ENCODE results near the gene IQCE. TPM values are rescaled to one million over a fixed set of nuclear protein-coding genes. Genes with fewer than 3 reads are reported as not detected.
"Not testable (repeated sequence)": the region's sequence is repeated elsewhere in the genome, so short reads cannot be mapped to it uniquely, and the experiment has no call there.

Gene IQCE
- total RNA-seq, 1 donor from 2014 or later: 17.0 TPM

DNA sequence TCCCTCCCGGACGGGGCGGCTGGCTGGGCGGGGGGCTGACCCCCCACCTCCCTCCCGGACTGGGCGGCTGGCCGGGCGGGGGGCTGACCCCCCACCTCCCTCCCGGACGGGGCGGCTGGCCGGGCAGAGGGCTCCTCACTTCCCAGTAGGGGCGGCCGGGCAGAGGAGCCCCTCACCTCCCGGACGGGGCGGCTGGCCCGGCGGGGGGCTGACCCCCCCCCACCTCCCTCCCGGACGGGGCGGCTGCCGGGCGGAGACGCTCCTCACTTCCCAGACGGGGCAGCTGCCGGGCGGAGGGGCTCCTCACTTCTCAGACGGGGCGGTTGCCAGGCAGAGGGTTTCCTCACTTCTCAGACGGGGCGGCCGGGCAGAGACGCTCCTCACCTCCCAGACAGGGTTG lies 24.6 kb upstream of the IQCE start:
- H3K4me3 Mint-ChIP-seq (ENCODE audit: unreplicated experiment); H3K9me3 Mint-ChIP-seq (ENCODE audit: unreplicated experiment); H3K27me3 Mint-ChIP-seq (ENCODE audit: unreplicated experiment); DNase-seq (ENCODE audit: extremely low spot score, unreplicated experiment); H3K36me3 Mint-ChIP-seq (ENCODE audit: unreplicated experiment); H3K27ac Mint-ChIP-seq (ENCODE audit: unreplicated experiment): not testable (repeated sequence)
- peaks cover 19% of the 10 kb centered on the region for H3K4me1 Mint-ChIP-seq (ENCODE audit: unreplicated experiment)

DNA sequence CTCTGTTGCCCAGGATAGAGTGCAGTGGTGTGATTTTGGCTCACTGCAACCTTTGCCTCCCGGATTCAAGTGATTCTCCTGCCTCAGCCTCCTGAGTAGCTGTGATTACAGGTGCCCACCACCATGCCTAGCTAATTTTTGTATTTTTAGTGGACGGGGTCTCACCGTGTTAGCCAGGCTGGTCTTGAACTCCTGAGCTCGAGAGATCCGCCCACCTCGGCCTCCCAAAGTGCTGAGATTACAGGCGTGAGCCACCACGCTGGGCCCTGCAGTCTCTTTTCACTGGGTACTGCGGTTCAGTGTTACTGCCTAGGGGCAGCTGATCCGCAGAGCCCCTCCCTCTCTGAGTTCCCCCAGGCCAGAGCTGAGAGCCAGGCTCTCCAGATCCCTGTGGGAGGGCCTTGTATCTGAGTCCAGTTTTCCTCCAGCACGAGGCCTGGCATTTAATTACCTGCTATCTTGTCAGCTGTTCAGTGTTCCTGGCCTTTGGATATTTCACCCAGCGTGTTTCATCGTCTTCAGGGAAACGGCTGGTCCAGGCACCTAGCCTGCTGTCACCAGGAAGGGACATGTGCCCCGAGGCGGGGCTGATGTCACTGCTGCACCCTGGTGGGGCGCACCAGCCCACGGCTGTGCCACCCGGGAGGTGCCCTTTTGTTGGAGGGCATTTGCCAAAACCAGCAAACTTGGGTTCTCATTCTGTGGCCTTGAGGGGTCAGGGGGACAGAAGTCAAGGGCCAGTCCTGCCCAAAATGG lies 22.7 kb upstream of the IQCE start:
- not testable (repeated sequence) for H3K4me3 Mint-ChIP-seq (ENCODE audit: unreplicated experiment); H3K4me1 Mint-ChIP-seq (ENCODE audit: unreplicated experiment); H3K36me3 Mint-ChIP-seq (ENCODE audit: unreplicated experiment); H3K27me3 Mint-ChIP-seq (ENCODE audit: unreplicated experiment); H3K9me3 Mint-ChIP-seq (ENCODE audit: unreplicated experiment); H3K27ac Mint-ChIP-seq (ENCODE audit: unreplicated experiment)
- DNase-seq (ENCODE audit: extremely low spot score, unreplicated experiment): peak; percentile 84

DNA sequence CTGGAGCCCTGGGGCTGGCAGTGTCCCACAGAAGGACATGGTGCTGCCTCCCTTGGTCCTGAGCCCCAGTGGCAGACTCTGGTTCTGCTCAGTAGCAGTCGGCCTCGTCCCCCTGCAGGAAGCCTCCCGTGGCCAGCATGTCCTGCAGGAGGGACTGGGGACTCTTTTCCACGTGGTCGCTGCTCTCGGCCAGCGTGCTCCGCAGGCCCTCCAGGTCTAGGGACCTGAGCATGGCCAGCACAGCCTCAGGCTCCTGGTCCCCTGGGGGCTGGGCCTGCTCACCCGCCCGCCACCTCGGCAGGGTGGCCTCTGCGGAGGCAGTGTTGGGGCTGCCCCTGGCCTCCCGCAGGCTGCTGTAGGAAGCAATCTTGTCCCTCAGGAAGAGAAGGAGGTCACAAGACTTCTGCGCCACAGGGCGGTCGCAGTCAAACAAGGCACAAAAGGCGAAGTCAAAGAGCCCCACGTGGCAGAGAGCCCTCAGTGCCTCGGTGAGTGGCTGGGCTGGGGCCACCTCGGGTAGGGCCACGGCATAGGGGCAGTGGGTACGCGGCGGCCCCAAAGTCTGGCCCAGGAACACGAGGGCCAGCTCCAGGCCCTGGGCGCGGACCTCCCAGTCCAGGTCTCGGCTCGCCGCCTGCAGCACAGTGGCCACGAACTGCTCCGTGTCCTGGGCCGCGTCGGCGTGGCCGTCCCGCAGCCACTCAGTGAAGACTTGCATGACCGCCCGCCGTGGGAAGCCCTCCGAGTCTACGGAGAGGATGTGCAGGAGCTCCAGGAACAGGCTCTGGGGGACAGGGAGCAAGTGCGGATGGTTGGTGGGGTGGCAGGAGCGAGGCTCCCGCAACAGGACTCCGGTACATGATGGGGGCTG lies 20.6 kb upstream of the IQCE start:
- H3K27ac Mint-ChIP-seq (ENCODE audit: unreplicated experiment): no peak overlapping the region
- no peaks in the 10 kb centered on the region for H3K9me3 Mint-ChIP-seq (ENCODE audit: unreplicated experiment)
- H3K4me3 Mint-ChIP-seq (ENCODE audit: unreplicated experiment): no peak overlapping the region
- TF ChIP-seq, protein P1, sequence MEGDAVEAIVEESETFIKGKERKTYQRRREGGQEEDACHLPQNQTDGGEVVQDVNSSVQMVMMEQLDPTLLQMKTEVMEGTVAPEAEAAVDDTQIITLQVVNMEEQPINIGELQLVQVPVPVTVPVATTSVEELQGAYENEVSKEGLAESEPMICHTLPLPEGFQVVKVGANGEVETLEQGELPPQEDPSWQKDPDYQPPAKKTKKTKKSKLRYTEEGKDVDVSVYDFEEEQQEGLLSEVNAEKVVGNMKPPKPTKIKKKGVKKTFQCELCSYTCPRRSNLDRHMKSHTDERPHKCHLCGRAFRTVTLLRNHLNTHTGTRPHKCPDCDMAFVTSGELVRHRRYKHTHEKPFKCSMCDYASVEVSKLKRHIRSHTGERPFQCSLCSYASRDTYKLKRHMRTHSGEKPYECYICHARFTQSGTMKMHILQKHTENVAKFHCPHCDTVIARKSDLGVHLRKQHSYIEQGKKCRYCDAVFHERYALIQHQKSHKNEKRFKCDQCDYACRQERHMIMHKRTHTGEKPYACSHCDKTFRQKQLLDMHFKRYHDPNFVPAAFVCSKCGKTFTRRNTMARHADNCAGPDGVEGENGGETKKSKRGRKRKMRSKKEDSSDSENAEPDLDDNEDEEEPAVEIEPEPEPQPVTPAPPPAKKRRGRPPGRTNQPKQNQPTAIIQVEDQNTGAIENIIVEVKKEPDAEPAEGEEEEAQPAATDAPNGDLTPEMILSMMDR (IDR thresholded peaks at IDR 0.05): no peak
- no peak for DNase-seq (ENCODE audit: extremely low spot score, unreplicated experiment)
- H3K27me3 Mint-ChIP-seq (ENCODE audit: unreplicated experiment): no peaks in the 10 kb centered on the region
- no peaks in the 10 kb centered on the region for H3K4me1 Mint-ChIP-seq (ENCODE audit: unreplicated experiment)
- H3K36me3 Mint-ChIP-seq (ENCODE audit: unreplicated experiment): peaks cover 8% of the 10 kb centered on the region

DNA sequence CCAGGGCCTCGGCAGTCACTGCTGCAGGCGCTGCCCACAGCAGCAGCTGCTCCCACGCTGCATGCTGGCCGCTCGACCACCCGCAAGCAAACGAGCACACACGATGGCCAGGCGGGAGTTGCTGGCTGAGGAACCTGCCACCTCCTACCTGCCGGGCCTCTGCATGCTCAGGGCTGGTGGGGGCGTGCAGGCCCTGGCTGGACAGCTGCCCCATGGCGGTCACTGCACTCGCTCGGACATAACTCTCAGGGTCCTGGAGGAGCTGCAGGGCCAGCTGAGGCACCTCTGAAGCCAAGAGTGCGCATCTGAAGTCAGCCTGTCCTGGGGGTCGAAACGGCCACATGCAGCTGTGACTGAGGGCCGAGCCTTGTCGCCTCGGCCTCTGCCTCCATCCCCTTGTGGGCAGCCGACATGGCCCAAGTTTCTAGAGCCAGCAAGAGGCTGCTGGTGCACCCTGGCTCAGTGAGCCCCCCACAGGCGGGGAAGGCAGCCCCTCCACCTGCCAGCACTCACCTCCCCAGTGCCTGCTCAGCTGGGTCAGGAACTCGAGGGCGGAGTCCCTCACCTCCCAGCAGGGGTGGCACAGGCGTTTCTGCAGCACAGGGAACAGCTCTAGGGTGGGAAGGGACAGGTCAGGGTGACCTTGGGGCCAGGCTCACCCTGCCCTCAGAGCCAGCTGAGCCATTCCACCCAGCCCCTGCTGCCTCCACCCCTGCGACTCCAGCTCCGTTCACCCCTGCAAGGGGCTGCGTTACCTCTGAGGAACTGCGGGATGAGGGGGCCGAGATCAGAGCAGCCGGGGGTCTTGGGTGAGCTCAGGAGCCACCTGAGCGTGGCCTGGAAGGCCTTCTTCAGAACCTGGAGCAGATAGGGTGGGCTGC lies 19.5 kb upstream of the IQCE start:
- H3K9me3 Mint-ChIP-seq (ENCODE audit: unreplicated experiment): no peaks in the 10 kb centered on the region
- H3K27ac Mint-ChIP-seq (ENCODE audit: unreplicated experiment): no peak overlapping the region
- H3K27me3 Mint-ChIP-seq (ENCODE audit: unreplicated experiment): no peaks in the 10 kb centered on the region

DNA sequence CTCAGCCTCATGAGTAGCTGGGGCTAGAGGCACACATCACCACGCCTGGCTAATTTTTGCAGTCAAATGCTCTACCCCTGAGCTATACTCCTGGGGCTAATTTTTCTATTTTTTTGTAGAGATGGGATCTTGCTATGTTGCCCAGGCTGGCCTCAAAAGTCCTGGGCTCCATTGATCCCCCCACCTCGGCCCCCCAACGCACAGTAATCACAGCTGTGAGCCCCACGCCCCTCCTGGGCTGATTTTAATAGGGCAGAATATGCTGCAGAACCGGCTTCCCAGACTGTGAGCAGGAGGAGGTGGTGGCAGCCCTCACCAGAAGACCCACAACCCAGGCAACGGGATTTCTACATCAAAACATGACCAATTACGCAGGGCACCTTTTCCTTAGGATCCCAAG lies 18.6 kb upstream of the IQCE start:
- Mint-ChIP-seq H3K4me3 (ENCODE audit: unreplicated experiment) (no peak overlapping the region), H3K27ac (ENCODE audit: unreplicated experiment) (no peak overlapping the region), H3K9me3 (ENCODE audit: unreplicated experiment) (no peaks in the 10 kb centered on the region), H3K4me1 (ENCODE audit: unreplicated experiment) (no peaks in the 10 kb centered on the region), H3K36me3 (ENCODE audit: unreplicated experiment) (peaks cover 8% of the 10 kb centered on the region), H3K27me3 (ENCODE audit: unreplicated experiment) (no peaks in the 10 kb centered on the region)
- TF ChIP-seq, protein P1 (IDR thresholded peaks at IDR 0.05): no peak
- DNase-seq (ENCODE audit: extremely low spot score, unreplicated experiment): no peak

More for the DNA sequence above, 19.5 kb upstream of the IQCE start:
- DNase-seq (ENCODE audit: extremely low spot score, unreplicated experiment): no peak
- TF ChIP-seq, protein P1 (IDR thresholded peaks at IDR 0.05): no peak
- Mint-ChIP-seq H3K4me3 (ENCODE audit: unreplicated experiment) (no peak overlapping the region), H3K4me1 (ENCODE audit: unreplicated experiment) (no peaks in the 10 kb centered on the region), H3K36me3 (ENCODE audit: unreplicated experiment) (peaks cover 8% of the 10 kb centered on the region)
